HepG2 (cell line): ENCODE data around the gene CD7. TPM values are rescaled to one million over a fixed set of nuclear protein-coding genes. Genes with fewer than 3 reads are reported as not detected.

ENCODE experiments used
- BCL6 ChIP-seq: IDR thresholded peaks from 2 replicates; pipeline ENCODE4 v1.6.1; 2016; ENCODE audit warnings: missing genetic modification reagents, missing compliant biosample characterization
- GATA4 ChIP-seq: sonication (generic); IDR thresholded peaks from 2 replicates; pipeline ENCODE4 v1.6.1; 2016; ENCODE audit warnings: antibody characterized with exemption, low read depth, borderline replicate concordance
- KDM4B ChIP-seq: sonication (generic); formaldehyde crosslinking; IDR thresholded peaks from 2 replicates; pipeline ENCODE4 v1.4.0; 2020; ENCODE audit warnings: missing genetic modification reagents
- NFYC ChIP-seq: IDR thresholded peaks from 2 replicates; pipeline ENCODE4 v1.6.1; 2016; ENCODE audit warnings: missing genetic modification reagents, missing compliant biosample characterization
- PAWR ChIP-seq: sonication (generic); formaldehyde crosslinking; IDR thresholded peaks from 2 replicates; pipeline ENCODE4 v1.4.0; 2020; ENCODE audit warnings: missing genetic modification reagents, mild to moderate bottlenecking, borderline replicate concordance
- PHF21A ChIP-seq: sonication (generic); formaldehyde crosslinking; IDR thresholded peaks from 2 replicates; pipeline ENCODE4 v1.5.0; 2020; ENCODE audit warnings: mild to moderate bottlenecking, missing genetic modification reagents
- PHF5A ChIP-seq: IDR thresholded peaks from one replicate; pipeline ENCODE4 v1.6.1; 2018; ENCODE audit warnings: low read depth, missing genetic modification reagents; ENCODE audit not compliant: unreplicated experiment
- REXO4 ChIP-seq: sonication (generic); formaldehyde crosslinking; IDR thresholded peaks from 2 replicates; pipeline ENCODE4 v1.8.0; 2022; ENCODE audit warnings: missing genetic modification reagents, mild to moderate bottlenecking, borderline replicate concordance
- RFXAP ChIP-seq: sonication (generic); formaldehyde crosslinking; IDR thresholded peaks from 2 replicates; pipeline ENCODE4 v1.4.0; 2020; ENCODE audit warnings: missing genetic modification reagents, borderline replicate concordance
- SMYD3 ChIP-seq: sonication (generic); formaldehyde crosslinking; IDR thresholded peaks from 2 replicates; pipeline ENCODE4 v1.8.1; 2023; ENCODE audit warnings: mild to moderate bottlenecking, missing genetic modification reagents
- THYN1 ChIP-seq: sonication (generic); formaldehyde crosslinking; IDR thresholded peaks from 2 replicates; pipeline ENCODE4 v1.8.1; 2023; ENCODE audit warnings: low read depth, mild to moderate bottlenecking, moderate library complexity, missing genetic modification reagents, borderline replicate concordance
- ZNF263 ChIP-seq: sonication (generic); formaldehyde crosslinking; IDR thresholded peaks from 2 replicates; pipeline ENCODE4 v1.4.0; 2020; ENCODE audit warnings: missing genetic modification reagents
- ZNF3 ChIP-seq: IDR thresholded peaks from 2 replicates; pipeline ENCODE4 v1.7.0; 2017; ENCODE audit warnings: inconsistent platforms
- ZNF350 ChIP-seq: sonication (generic); formaldehyde crosslinking; IDR thresholded peaks from 2 replicates; pipeline ENCODE4 v1.4.0; 2020; ENCODE audit warnings: mild to moderate bottlenecking, low read depth, missing genetic modification reagents, borderline replicate concordance
- ZNF44 ChIP-seq: sonication (generic); formaldehyde crosslinking; IDR thresholded peaks from 2 replicates; pipeline ENCODE4 v1.5.1; 2020; ENCODE audit warnings: mild to moderate bottlenecking, missing genetic modification reagents
- ZNF510 ChIP-seq: sonication (generic); formaldehyde crosslinking; IDR thresholded peaks from 2 replicates; pipeline ENCODE4 v1.4.0; 2020; ENCODE audit warnings: low read depth, mild to moderate bottlenecking, missing genetic modification reagents
- polyA plus RNA-seq, 8 experiments: library from polyadenylated mRNA; depleted of rRNA in 3 of 8; stranded (reverse) in 7 of 8; unstranded in 1 of 8; fragments of >200 nt; fragmentation: Illumina TruSeq in 4 of 8; extraction: Trizol in 4 of 8; gene quantifications; 2 replicates each; pipeline versions ENCODE4 v1.2.1 to v1.2.3, GENCODE V29; 2011 to 2016; ENCODE audit warnings: low read depth in 4 of 8, missing spikeins in 1 of 8, mixed read lengths in 1 of 8; ENCODE audit not compliant: insufficient read depth in 1 of 8
- total RNA-seq, 5 experiments: library from RNA; depleted of rRNA; stranded (reverse); fragments of >200 nt; fragmentation: Illumina TruSeq; extraction: Trizol; gene quantifications; 2 replicates each; pipeline ENCODE4 v1.2.3, GENCODE V29; 2016; ENCODE audit warnings: low read depth in 1 of 5
- TF ChIP-seq, protein P1 (sequence below): sonication (generic); formaldehyde crosslinking; IDR thresholded peaks from 2 replicates; pipeline ENCODE4 v1.4.0; 2020; ENCODE audit warnings: missing genetic modification reagents, borderline replicate concordance
- TF ChIP-seq, protein P2 (sequence below): sonication (generic); formaldehyde crosslinking; IDR thresholded peaks from 2 replicates; pipeline ENCODE4 v1.8.1; 2023; ENCODE audit warnings: missing genetic modification reagents, inconsistent platforms, borderline replicate concordance
- TF ChIP-seq, protein P3 (sequence below): sonication (generic); formaldehyde crosslinking; IDR thresholded peaks from 2 replicates; pipeline ENCODE4 v1.4.0; 2020; ENCODE audit warnings: missing genetic modification reagents
- TF ChIP-seq, protein P4 (sequence below): sonication (generic); formaldehyde crosslinking; IDR thresholded peaks from 2 replicates; pipeline ENCODE4 v1.4.0; 2020; ENCODE audit warnings: missing genetic modification reagents
- TF ChIP-seq, protein P5 (sequence below): sonication (generic); formaldehyde crosslinking; IDR thresholded peaks from 2 replicates; pipeline ENCODE4 v1.5.1; 2020; ENCODE audit warnings: missing genetic modification reagents, mild to moderate bottlenecking, borderline replicate concordance
- TF ChIP-seq, protein P6 (sequence below): sonication (generic); formaldehyde crosslinking; IDR thresholded peaks from 2 replicates; pipeline ENCODE4 v1.5.0; 2020; ENCODE audit warnings: missing genetic modification reagents

The CD7 gene
- total and polyA plus RNA-seq, 2 of the 13 experiments (the other 11 are each of a cell fraction or from before 2014, with no cell fraction given), result 67.6 to 76.4 TPM

DNA sequence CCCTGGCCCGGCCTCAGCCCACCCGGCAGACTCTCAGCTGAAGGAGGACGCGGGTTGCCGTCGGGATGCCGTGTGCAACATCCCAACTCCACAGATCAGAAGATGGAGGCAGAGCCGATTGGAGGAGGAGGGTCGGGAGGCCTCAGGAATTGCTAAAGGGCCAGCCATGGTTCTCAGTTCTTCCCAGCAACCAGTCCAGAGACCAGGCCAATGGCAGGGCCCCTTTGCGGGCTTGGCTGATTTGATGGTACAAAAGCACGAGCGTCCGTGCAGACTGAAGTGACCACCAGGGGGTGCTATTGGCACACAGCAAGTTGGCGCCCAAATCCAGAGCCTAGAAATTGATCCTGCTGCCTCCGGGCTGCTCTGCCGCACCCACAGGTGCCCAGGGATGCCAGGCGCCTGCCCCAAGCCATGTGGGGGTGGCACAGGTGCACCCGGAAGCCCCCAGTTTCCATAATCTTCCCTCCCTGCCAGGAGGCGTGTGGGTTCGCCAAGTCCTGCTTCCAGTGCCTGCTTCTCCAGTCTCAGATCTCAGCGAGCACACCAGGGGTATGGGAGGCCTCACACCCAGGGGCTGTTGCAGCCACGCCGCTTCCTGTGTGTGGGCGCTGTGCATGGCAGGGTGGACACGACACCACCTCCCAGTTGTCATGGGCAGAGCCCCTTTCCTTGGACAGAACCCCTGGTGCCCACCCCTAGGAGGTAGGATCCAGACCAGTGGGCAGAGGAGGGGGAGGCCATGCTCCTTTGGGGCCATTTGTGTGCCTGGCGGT is 34.5 kb upstream of the CD7 start (continued):
- TF ChIP-seq SMYD3 (no peak), ZNF263 (peak; percentile 77), PHF21A (CRISPR knock-in tag) (peak; percentile 52; the same call in 1 of the 2 replicates), PAWR (CRISPR knock-in tag) (no peak; the same call in 1 of the 2 replicates), ZNF510 (CRISPR knock-in tag) (peak; percentile 74; the same call in 1 of the 2 replicates), BCL6 (CRISPR knock-in tag) (peak; percentile 30), ZNF350 (CRISPR knock-in tag) (peak; percentile 84; the same call in 1 of the 2 replicates), KDM4B (CRISPR knock-in tag) (peak; percentile 56; the same call in 1 of the 2 replicates), THYN1 (no peak), GATA4 (no peak), ZNF44 (CRISPR knock-in tag) (no peak), RFXAP (CRISPR knock-in tag) (peak; percentile 99), ZNF3 (CRISPR knock-in tag) (no peak), NFYC (no peak; the same call in 1 of the 2 replicates), PHF5A (no peak), REXO4 (CRISPR knock-in tag) (no peak)
- TF ChIP-seq, protein P1, sequence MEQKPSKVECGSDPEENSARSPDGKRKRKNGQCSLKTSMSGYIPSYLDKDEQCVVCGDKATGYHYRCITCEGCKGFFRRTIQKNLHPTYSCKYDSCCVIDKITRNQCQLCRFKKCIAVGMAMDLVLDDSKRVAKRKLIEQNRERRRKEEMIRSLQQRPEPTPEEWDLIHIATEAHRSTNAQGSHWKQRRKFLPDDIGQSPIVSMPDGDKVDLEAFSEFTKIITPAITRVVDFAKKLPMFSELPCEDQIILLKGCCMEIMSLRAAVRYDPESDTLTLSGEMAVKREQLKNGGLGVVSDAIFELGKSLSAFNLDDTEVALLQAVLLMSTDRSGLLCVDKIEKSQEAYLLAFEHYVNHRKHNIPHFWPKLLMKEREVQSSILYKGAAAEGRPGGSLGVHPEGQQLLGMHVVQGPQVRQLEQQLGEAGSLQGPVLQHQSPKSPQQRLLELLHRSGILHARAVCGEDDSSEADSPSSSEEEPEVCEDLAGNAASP, result peak; percentile 70; the same call in 1 of the 2 replicates
- TF ChIP-seq, protein P2, sequence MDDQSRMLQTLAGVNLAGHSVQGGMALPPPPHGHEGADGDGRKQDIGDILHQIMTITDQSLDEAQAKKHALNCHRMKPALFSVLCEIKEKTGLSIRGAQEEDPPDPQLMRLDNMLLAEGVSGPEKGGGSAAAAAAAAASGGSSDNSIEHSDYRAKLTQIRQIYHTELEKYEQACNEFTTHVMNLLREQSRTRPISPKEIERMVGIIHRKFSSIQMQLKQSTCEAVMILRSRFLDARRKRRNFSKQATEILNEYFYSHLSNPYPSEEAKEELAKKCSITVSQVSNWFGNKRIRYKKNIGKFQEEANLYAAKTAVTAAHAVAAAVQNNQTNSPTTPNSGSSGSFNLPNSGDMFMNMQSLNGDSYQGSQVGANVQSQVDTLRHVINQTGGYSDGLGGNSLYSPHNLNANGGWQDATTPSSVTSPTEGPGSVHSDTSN (CRISPR knock-in tag), result no peak
- TF ChIP-seq, protein P3, sequence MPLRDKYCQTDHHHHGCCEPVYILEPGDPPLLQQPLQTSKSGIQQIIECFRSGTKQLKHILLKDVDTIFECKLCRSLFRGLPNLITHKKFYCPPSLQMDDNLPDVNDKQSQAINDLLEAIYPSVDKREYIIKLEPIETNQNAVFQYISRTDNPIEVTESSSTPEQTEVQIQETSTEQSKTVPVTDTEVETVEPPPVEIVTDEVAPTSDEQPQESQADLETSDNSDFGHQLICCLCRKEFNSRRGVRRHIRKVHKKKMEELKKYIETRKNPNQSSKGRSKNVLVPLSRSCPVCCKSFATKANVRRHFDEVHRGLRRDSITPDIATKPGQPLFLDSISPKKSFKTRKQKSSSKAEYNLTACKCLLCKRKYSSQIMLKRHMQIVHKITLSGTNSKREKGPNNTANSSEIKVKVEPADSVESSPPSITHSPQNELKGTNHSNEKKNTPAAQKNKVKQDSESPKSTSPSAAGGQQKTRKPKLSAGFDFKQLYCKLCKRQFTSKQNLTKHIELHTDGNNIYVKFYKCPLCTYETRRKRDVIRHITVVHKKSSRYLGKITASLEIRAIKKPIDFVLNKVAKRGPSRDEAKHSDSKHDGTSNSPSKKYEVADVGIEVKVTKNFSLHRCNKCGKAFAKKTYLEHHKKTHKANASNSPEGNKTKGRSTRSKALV (CRISPR knock-in tag), result no peak
- TF ChIP-seq, protein P4, sequence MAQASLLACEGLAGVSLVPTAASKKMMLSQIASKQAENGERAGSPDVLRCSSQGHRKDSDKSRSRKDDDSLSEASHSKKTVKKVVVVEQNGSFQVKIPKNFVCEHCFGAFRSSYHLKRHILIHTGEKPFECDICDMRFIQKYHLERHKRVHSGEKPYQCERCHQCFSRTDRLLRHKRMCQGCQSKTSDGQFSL (CRISPR knock-in tag), result no peak
- TF ChIP-seq, protein P5, sequence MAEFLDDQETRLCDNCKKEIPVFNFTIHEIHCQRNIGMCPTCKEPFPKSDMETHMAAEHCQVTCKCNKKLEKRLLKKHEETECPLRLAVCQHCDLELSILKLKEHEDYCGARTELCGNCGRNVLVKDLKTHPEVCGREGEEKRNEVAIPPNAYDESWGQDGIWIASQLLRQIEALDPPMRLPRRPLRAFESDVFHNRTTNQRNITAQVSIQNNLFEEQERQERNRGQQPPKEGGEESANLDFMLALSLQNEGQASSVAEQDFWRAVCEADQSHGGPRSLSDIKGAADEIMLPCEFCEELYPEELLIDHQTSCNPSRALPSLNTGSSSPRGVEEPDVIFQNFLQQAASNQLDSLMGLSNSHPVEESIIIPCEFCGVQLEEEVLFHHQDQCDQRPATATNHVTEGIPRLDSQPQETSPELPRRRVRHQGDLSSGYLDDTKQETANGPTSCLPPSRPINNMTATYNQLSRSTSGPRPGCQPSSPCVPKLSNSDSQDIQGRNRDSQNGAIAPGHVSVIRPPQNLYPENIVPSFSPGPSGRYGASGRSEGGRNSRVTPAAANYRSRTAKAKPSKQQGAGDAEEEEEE, result no peak
- TF ChIP-seq, protein P6, sequence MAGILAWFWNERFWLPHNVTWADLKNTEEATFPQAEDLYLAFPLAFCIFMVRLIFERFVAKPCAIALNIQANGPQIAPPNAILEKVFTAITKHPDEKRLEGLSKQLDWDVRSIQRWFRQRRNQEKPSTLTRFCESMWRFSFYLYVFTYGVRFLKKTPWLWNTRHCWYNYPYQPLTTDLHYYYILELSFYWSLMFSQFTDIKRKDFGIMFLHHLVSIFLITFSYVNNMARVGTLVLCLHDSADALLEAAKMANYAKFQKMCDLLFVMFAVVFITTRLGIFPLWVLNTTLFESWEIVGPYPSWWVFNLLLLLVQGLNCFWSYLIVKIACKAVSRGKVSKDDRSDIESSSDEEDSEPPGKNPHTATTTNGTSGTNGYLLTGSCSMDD, result no peak
